SHP77 treated with DMSO at 0.1 percent for 48 hours (cell line): ENCODE results near the gene SERPINB5.
"Not testable (repeated sequence)": the region's sequence is repeated elsewhere in the genome, so short reads cannot be mapped to it uniquely, and the experiment has no call there.

Source experiments
- DNase-seq: peaks from one replicate; lab custom pipeline; 2025; lab: John Stamatoyannopoulos, UW

The SERPINB5 gene

GRCh38 chr18:63476668-63477067, at the start of gene SERPINB5:
SERPINB5 (plus strand) TSS chr18:63476958; CDS start chr18:63484429, 7,471 bp downstream.
- no peak for DNase-seq

GRCh38 chr18:63427558-63427957, 49.2 kb upstream of the SERPINB5 start:
- no peak for DNase-seq

GRCh38 chr18:63430526-63430925, 46.2 kb upstream of the SERPINB5 start:
- no peak for DNase-seq

- no peak for DNase-seq
Observed at GRCh38 chr18:63431180-63431579, 45.6 kb upstream of the SERPINB5 start.

GRCh38 chr18:63433334-63433866, 43.4 kb upstream of the SERPINB5 start:
- DNase-seq, result no peak

GRCh38 chr18:63438181-63438580, 38.6 kb upstream of the SERPINB5 start:
- DNase-seq, result no peak

- peak; percentile 45 for DNase-seq
Observed at GRCh38 chr18:63439334-63439733, 37.4 kb upstream of the SERPINB5 start.

- DNase-seq, result no peak
Observed at GRCh38 chr18:63440219-63440618, 36.5 kb upstream of the SERPINB5 start.

GRCh38 chr18:63440881-63441280, 35.9 kb upstream of the SERPINB5 start:
- DNase-seq, result no peak

GRCh38 chr18:63443829-63444228, 32.9 kb upstream of the SERPINB5 start:
- no peak for DNase-seq

- no peak for DNase-seq
Observed at GRCh38 chr18:63444580-63444979, 32.2 kb upstream of the SERPINB5 start.

- DNase-seq, result no peak
Observed at GRCh38 chr18:63445037-63445436, 31.7 kb upstream of the SERPINB5 start.

- DNase-seq, result no peak
Observed at GRCh38 chr18:63446266-63446665, 30.5 kb upstream of the SERPINB5 start.

- no peak for DNase-seq
Observed at GRCh38 chr18:63447066-63447465, 29.7 kb upstream of the SERPINB5 start.

- no peak for DNase-seq
Observed at GRCh38 chr18:63449426-63449825, 27.3 kb upstream of the SERPINB5 start.

GRCh38 chr18:63451799-63452660, 24.7 kb upstream of the SERPINB5 start:
- no peak for DNase-seq

- DNase-seq, result not testable (repeated sequence)
Observed at GRCh38 chr18:63452751-63453150, 24.0 kb upstream of the SERPINB5 start.

- DNase-seq, result no peak
Observed at GRCh38 chr18:63454497-63454896, 22.3 kb upstream of the SERPINB5 start.

- DNase-seq, result no peak
Observed at GRCh38 chr18:63457977-63458376, 18.8 kb upstream of the SERPINB5 start.

- no peak for DNase-seq
Observed at GRCh38 chr18:63460414-63460813, 16.3 kb upstream of the SERPINB5 start.

GRCh38 chr18:63464434-63464833, 12.3 kb upstream of the SERPINB5 start:
- no peak for DNase-seq

GRCh38 chr18:63465059-63465458, 11.7 kb upstream of the SERPINB5 start:
- DNase-seq, result no peak

- no peak for DNase-seq
Observed at GRCh38 chr18:63467699-63468098, 9.1 kb upstream of the SERPINB5 start.

GRCh38 chr18:63468575-63468974, 8.2 kb upstream of the SERPINB5 start:
- no peak for DNase-seq
